ENCODE data around the gene ERC2.

ERC2 gene

GRCh38 chr3:56183529-56183928 is 284.7 kb downstream of the ERC2 start:
- H3K27me3 ChIP-seq (ENCODE audit: control insufficient read depth, insufficient read depth, low read length) = peaks cover 5% of the 10 kb centered on the region
- no peak overlapping the region for H3K9ac ChIP-seq (ENCODE audit: low read depth, low read length)
- no peaks in the 10 kb centered on the region for H3K36me3 ChIP-seq (ENCODE audit: insufficient read depth, low read length)
- no peaks in the 10 kb centered on the region for H3K9me3 ChIP-seq (replicated peaks; ENCODE audit: low read length)
- H3K4me3 ChIP-seq (ENCODE audit: low read length) = no peak overlapping the region
- no peak overlapping the region for H3K4me2 ChIP-seq (ENCODE audit: low read length)
- no peaks in the 10 kb centered on the region for H3K4me1 ChIP-seq (ENCODE audit: control insufficient read depth, insufficient read depth, low read length)

GRCh38 chr3:56180433-56180832 is 287.8 kb downstream of the ERC2 start:
- H3K9me3 ChIP-seq (replicated peaks; ENCODE audit: low read length) = no peaks in the 10 kb centered on the region
- H3K4me2 ChIP-seq (ENCODE audit: low read length) = no peak overlapping the region
- no peak overlapping the region for H3K9ac ChIP-seq (ENCODE audit: low read depth, low read length)
- H3K36me3 ChIP-seq (ENCODE audit: insufficient read depth, low read length) = no peaks in the 10 kb centered on the region
- H3K4me1 ChIP-seq (ENCODE audit: control insufficient read depth, insufficient read depth, low read length) = no peaks in the 10 kb centered on the region
- no peak overlapping the region for H3K4me3 ChIP-seq (ENCODE audit: low read length)
- H3K27me3 ChIP-seq (ENCODE audit: control insufficient read depth, insufficient read depth, low read length) = no peaks in the 10 kb centered on the region

- Histone ChIP-seq H3K4me3 (ENCODE audit: low read length) (no peak overlapping the region), H3K27me3 (ENCODE audit: control insufficient read depth, insufficient read depth, low read length) (no peaks in the 10 kb centered on the region), H3K9ac (ENCODE audit: low read depth, low read length) (no peak overlapping the region), H3K9me3 (replicated peaks; ENCODE audit: low read length) (no peaks in the 10 kb centered on the region), H3K36me3 (ENCODE audit: insufficient read depth, low read length) (no peaks in the 10 kb centered on the region), H3K4me1 (ENCODE audit: control insufficient read depth, insufficient read depth, low read length) (no peaks in the 10 kb centered on the region), H3K4me2 (ENCODE audit: low read length) (no peak overlapping the region)
Observed at GRCh38 chr3:56173601-56174000, 294.7 kb downstream of the ERC2 start.

- Histone ChIP-seq H3K27me3 (ENCODE audit: control insufficient read depth, insufficient read depth, low read length) (no peaks in the 10 kb centered on the region), H3K9me3 (replicated peaks; ENCODE audit: low read length) (no peaks in the 10 kb centered on the region), H3K4me1 (ENCODE audit: control insufficient read depth, insufficient read depth, low read length) (no peaks in the 10 kb centered on the region), H3K9ac (ENCODE audit: low read depth, low read length) (no peak overlapping the region), H3K4me3 (ENCODE audit: low read length) (no peak overlapping the region), H3K4me2 (ENCODE audit: low read length) (no peak overlapping the region), H3K36me3 (ENCODE audit: insufficient read depth, low read length) (no peaks in the 10 kb centered on the region)
Observed at GRCh38 chr3:56164436-56164835, 303.8 kb downstream of the ERC2 start.

GRCh38 chr3:56157693-56158362 is 310.4 kb downstream of the ERC2 start:
- Histone ChIP-seq H3K4me1 (ENCODE audit: control insufficient read depth, insufficient read depth, low read length) (peaks cover 9% of the 10 kb centered on the region), H3K9me3 (replicated peaks; ENCODE audit: low read length) (no peaks in the 10 kb centered on the region), H3K4me2 (ENCODE audit: low read length) (no peak overlapping the region), H3K4me3 (ENCODE audit: low read length) (no peak overlapping the region), H3K9ac (ENCODE audit: low read depth, low read length) (no peak overlapping the region), H3K27me3 (ENCODE audit: control insufficient read depth, insufficient read depth, low read length) (no peaks in the 10 kb centered on the region), H3K36me3 (ENCODE audit: insufficient read depth, low read length) (no peaks in the 10 kb centered on the region)

GRCh38 chr3:56154297-56154696 is 314.0 kb downstream of the ERC2 start:
- Histone ChIP-seq H3K4me2 (ENCODE audit: low read length) (no peak overlapping the region), H3K4me1 (ENCODE audit: control insufficient read depth, insufficient read depth, low read length) (peaks cover 9% of the 10 kb centered on the region), H3K27me3 (ENCODE audit: control insufficient read depth, insufficient read depth, low read length) (no peaks in the 10 kb centered on the region), H3K4me3 (ENCODE audit: low read length) (no peak overlapping the region), H3K9me3 (replicated peaks; ENCODE audit: low read length) (no peaks in the 10 kb centered on the region), H3K36me3 (ENCODE audit: insufficient read depth, low read length) (no peaks in the 10 kb centered on the region), H3K9ac (ENCODE audit: low read depth, low read length) (no peak overlapping the region)

GRCh38 chr3:56147354-56147753 is 320.9 kb downstream of the ERC2 start:
- Histone ChIP-seq H3K4me2 (ENCODE audit: low read length) (no peak overlapping the region), H3K27me3 (ENCODE audit: control insufficient read depth, insufficient read depth, low read length) (no peaks in the 10 kb centered on the region), H3K4me3 (ENCODE audit: low read length) (no peak overlapping the region), H3K9ac (ENCODE audit: low read depth, low read length) (no peak overlapping the region), H3K36me3 (ENCODE audit: insufficient read depth, low read length) (no peaks in the 10 kb centered on the region), H3K4me1 (ENCODE audit: control insufficient read depth, insufficient read depth, low read length) (no peaks in the 10 kb centered on the region), H3K9me3 (replicated peaks; ENCODE audit: low read length) (no peaks in the 10 kb centered on the region)

GRCh38 chr3:56145410-56145809 is 322.9 kb downstream of the ERC2 start:
- no peaks in the 10 kb centered on the region for H3K4me1 ChIP-seq (ENCODE audit: control insufficient read depth, insufficient read depth, low read length)
- no peaks in the 10 kb centered on the region for H3K27me3 ChIP-seq (ENCODE audit: control insufficient read depth, insufficient read depth, low read length)
- no peaks in the 10 kb centered on the region for H3K36me3 ChIP-seq (ENCODE audit: insufficient read depth, low read length)
- H3K9ac ChIP-seq (ENCODE audit: low read depth, low read length) = no peak overlapping the region
- no peak overlapping the region for H3K4me3 ChIP-seq (ENCODE audit: low read length)
- H3K9me3 ChIP-seq (replicated peaks; ENCODE audit: low read length) = no peaks in the 10 kb centered on the region
- H3K4me2 ChIP-seq (ENCODE audit: low read length) = no peak overlapping the region

- H3K36me3 ChIP-seq (ENCODE audit: insufficient read depth, low read length) = no peaks in the 10 kb centered on the region
- no peak overlapping the region for H3K4me2 ChIP-seq (ENCODE audit: low read length)
- H3K4me3 ChIP-seq (ENCODE audit: low read length) = no peak overlapping the region
- no peaks in the 10 kb centered on the region for H3K27me3 ChIP-seq (ENCODE audit: control insufficient read depth, insufficient read depth, low read length)
- no peak overlapping the region for H3K9ac ChIP-seq (ENCODE audit: low read depth, low read length)
- no peaks in the 10 kb centered on the region for H3K4me1 ChIP-seq (ENCODE audit: control insufficient read depth, insufficient read depth, low read length)
- no peaks in the 10 kb centered on the region for H3K9me3 ChIP-seq (replicated peaks; ENCODE audit: low read length)
Observed at GRCh38 chr3:56144805-56145204, 323.5 kb downstream of the ERC2 start.

GRCh38 chr3:56137415-56137814 is 330.9 kb downstream of the ERC2 start:
- H3K4me2 ChIP-seq (ENCODE audit: low read length) = no peak overlapping the region
- no peak overlapping the region for H3K4me3 ChIP-seq (ENCODE audit: low read length)
- H3K27me3 ChIP-seq (ENCODE audit: control insufficient read depth, insufficient read depth, low read length) = no peaks in the 10 kb centered on the region
- H3K4me1 ChIP-seq (ENCODE audit: control insufficient read depth, insufficient read depth, low read length) = peaks cover 42% of the 10 kb centered on the region
- no peak overlapping the region for H3K9ac ChIP-seq (ENCODE audit: low read depth, low read length)
- H3K9me3 ChIP-seq (replicated peaks; ENCODE audit: low read length) = no peaks in the 10 kb centered on the region
- no peaks in the 10 kb centered on the region for H3K36me3 ChIP-seq (ENCODE audit: insufficient read depth, low read length)

GRCh38 chr3:56136514-56136913 is 331.8 kb downstream of the ERC2 start:
- Histone ChIP-seq H3K4me1 (ENCODE audit: control insufficient read depth, insufficient read depth, low read length) (peaks cover 49% of the 10 kb centered on the region), H3K4me3 (ENCODE audit: low read length) (no peak overlapping the region), H3K27me3 (ENCODE audit: control insufficient read depth, insufficient read depth, low read length) (no peaks in the 10 kb centered on the region), H3K9ac (ENCODE audit: low read depth, low read length) (no peak overlapping the region), H3K36me3 (ENCODE audit: insufficient read depth, low read length) (no peaks in the 10 kb centered on the region), H3K4me2 (ENCODE audit: low read length) (no peak overlapping the region), H3K9me3 (replicated peaks; ENCODE audit: low read length) (no peaks in the 10 kb centered on the region)

- Histone ChIP-seq H3K9ac (ENCODE audit: low read depth, low read length) (no peak overlapping the region), H3K4me3 (ENCODE audit: low read length) (no peak overlapping the region), H3K27me3 (ENCODE audit: control insufficient read depth, insufficient read depth, low read length) (no peaks in the 10 kb centered on the region), H3K36me3 (ENCODE audit: insufficient read depth, low read length) (no peaks in the 10 kb centered on the region), H3K4me2 (ENCODE audit: low read length) (no peak overlapping the region), H3K4me1 (ENCODE audit: control insufficient read depth, insufficient read depth, low read length) (peaks cover 55% of the 10 kb centered on the region), H3K9me3 (replicated peaks; ENCODE audit: low read length) (no peaks in the 10 kb centered on the region)
Observed at GRCh38 chr3:56135941-56136340, 332.3 kb downstream of the ERC2 start.
